Natural killer cell treated with Interleukin-12 subunit alpha and Interleukin-12 subunit beta and Interleukin-15 and Interleukin-18, amount 100 ng/mL, for 72 hours (primary cell): Measurements from ENCODE around the gene AGAP1. TPM values are rescaled to one million over a fixed set of nuclear protein-coding genes. Genes with fewer than 3 reads are reported as not detected.

Source experiments
- ATAC-seq, 2 donors: fragments of 150-1000 bp; cut with Tn5 transposase in 1 of 2; sonication (Bioruptor Pico), chemical (Tn5 transposase) in 1 of 2; 2 replicates each; pipeline ENCODE4 v1.10.0; 2021
- DNase-seq: peaks from one replicate; pipeline ENCODE4 v3.0.0; 2022; ENCODE audit warnings: low spot score
- H3K27ac Mint-ChIP-seq, 2 donors: 1 replicate in 1 of 2; 2 replicates in 1 of 2; pipeline ENCODE4 v1.8.0; 2022; ENCODE audit warnings: mixed read lengths in 2 of 2, mild to moderate bottlenecking in 1 of 2, moderate library complexity in 1 of 2
- H3K27me3 Mint-ChIP-seq, 2 donors: 1 replicate in 1 of 2; 2 replicates in 1 of 2; pipeline ENCODE4 v1.8.0; 2022; ENCODE audit warnings: mixed read lengths in 2 of 2
- H3K36me3 Mint-ChIP-seq: one replicate; pipeline ENCODE4 v1.8.0; 2022; ENCODE audit warnings: mixed read lengths
- H3K4me1 Mint-ChIP-seq, 2 donors: 1 replicate in 1 of 2; 2 replicates in 1 of 2; pipeline ENCODE4 v1.8.0; 2022; ENCODE audit warnings: low read depth in 2 of 2, mixed read lengths in 2 of 2, mild to moderate bottlenecking in 1 of 2
- H3K4me3 Mint-ChIP-seq: one replicate; pipeline ENCODE4 v1.8.0; 2022; ENCODE audit warnings: mixed read lengths
- H3K9me3 Mint-ChIP-seq: 2 replicates; pipeline ENCODE4 v1.8.0; 2022; ENCODE audit warnings: mixed read lengths
- total RNA-seq, 2 donors: library from RNA; stranded (reverse); gene quantifications; one replicate each; pipeline ENCODE4 v1.2.3, GENCODE V29; 2022

Gene AGAP1
- total RNA-seq, 2 donors from 2014 or later = 5.2 to 7.4 TPM

DNA sequence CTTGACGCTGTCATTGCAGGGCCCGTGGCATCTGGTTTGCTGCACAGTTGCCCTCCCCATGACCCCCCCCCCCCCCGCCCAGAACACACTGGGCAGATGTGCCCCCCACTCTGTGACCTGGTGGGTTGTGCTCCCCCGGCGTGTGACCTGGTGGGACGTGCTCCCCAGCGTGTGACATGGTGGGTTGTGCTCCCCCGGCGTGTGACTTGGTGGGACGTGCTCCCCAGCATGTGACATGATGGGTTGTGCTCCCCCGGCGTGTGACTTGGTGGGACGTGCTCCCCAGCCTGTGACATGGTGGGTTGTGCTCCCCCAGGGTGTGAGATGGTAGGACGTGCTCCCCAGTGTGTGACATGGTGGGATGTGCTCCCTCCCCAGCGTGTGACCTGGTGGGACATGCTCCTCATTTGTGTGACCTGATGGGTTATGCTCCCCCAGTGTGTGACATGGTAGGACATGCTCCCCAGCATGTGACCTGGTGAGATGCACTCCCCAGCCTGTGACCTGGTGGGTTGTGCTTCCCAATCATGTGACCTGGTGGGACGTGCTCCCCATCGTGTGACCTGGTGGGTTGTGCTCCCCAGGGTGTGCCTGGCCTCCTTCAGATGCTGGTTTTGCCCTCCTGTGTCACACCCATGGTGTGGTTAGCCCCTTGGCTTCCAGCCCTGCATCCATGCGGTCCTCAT lies 213.7 kb downstream of the AGAP1 start:
- Mint-ChIP-seq H3K36me3 (no peaks in the 10 kb centered on the region), H3K27me3 (no peaks in the 10 kb centered on the region), H3K9me3 (no peaks in the 10 kb centered on the region), H3K27ac (no peak overlapping the region), H3K4me1 (peaks cover 19 to 22% of the 10 kb centered on the region in 2 donors), H3K4me3 (no peak overlapping the region)
- ATAC-seq (peak in 1 of 2 donors; percentile 25), DNase-seq (peak; percentile 56)

- Mint-ChIP-seq H3K9me3 (no peaks in the 10 kb centered on the region), H3K4me1 (peaks cover 19 to 30% of the 10 kb centered on the region in 2 donors), H3K4me3 (no peak overlapping the region), H3K36me3 (no peaks in the 10 kb centered on the region), H3K27me3 (no peaks in the 10 kb centered on the region), H3K27ac (no peak overlapping the region)
- ATAC-seq = no peak
- DNase-seq = peak; percentile 13
Measured at GRCh38 chr2:235709124-235709813, 215.4 kb downstream of the AGAP1 start.

GRCh38 chr2:235709969-235710879 lies 216.4 kb downstream of the AGAP1 start:
- DNase-seq = peak; percentile 61
- peak overlapping the region; percentile 2 for H3K4me3 Mint-ChIP-seq

GRCh38 chr2:235710933-235711332 lies 217.1 kb downstream of the AGAP1 start:
- Mint-ChIP-seq H3K27ac (no peak overlapping the region), H3K9me3 (no peaks in the 10 kb centered on the region), H3K4me3 (peak overlapping the region; percentile 2), H3K27me3 (no peaks in the 10 kb centered on the region), H3K36me3 (no peaks in the 10 kb centered on the region), H3K4me1 (peaks cover 21 to 32% of the 10 kb centered on the region in 2 donors)
- DNase-seq (peak; percentile 15), ATAC-seq (peak in 1 of 2 donors; percentile 20)

More at GRCh38 chr2:235709969-235710879, 216.4 kb downstream of the AGAP1 start:
- no peaks in the 10 kb centered on the region for H3K9me3 Mint-ChIP-seq
- H3K27ac Mint-ChIP-seq = no peak overlapping the region
- H3K27me3 Mint-ChIP-seq = no peaks in the 10 kb centered on the region
- H3K36me3 Mint-ChIP-seq = no peaks in the 10 kb centered on the region
- ATAC-seq = peak; percentile 46 to 61
- H3K4me1 Mint-ChIP-seq = peaks cover 19 to 32% of the 10 kb centered on the region in 2 donors

DNA sequence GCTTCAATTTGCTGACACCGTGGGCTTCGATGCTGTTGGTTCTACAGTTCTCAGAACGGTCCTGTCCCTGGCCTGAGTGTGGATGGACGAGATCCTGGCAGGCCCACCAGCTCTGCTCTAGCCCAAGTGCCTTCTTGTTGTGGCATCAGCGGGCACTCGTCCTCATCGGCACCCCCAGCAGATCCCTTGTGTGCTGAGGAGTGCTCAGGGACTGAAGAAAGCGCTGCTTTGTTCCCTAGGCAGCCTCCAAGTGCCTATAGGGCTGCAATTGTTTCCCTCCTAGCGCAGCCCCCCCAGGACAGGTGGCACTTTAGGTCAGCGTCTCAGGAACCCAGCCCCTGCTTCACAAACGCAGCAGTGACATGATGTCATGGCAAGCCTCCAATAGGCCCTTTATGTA lies 217.7 kb downstream of the AGAP1 start:
- Mint-ChIP-seq H3K36me3 (no peaks in the 10 kb centered on the region), H3K27ac (no peak overlapping the region), H3K4me3 (no peak overlapping the region), H3K9me3 (no peaks in the 10 kb centered on the region), H3K27me3 (no peaks in the 10 kb centered on the region), H3K4me1 (peaks cover 25 to 32% of the 10 kb centered on the region in 2 donors)
- DNase-seq (peak; percentile 46), ATAC-seq (no peak)

DNA sequence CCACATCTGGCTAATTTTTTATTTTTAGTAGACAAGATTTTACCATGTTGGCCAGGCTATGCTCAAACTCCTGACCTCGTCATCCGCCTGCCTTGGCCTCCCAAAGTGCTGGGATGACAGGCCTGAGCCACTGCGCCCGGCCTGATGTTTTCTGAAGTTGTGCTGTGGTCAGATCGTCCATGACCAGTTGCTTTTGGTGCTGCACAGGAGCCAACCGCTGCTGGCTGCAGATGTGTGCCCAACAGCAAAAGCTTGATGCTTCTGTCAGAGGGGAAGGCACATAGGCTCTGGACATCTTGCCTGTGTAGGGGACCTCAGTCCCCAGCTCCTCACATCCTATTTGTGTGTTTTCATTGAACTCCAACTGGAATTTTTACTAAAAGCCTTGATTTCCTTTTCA lies 218.3 kb downstream of the AGAP1 start:
- Mint-ChIP-seq H3K9me3 (no peaks in the 10 kb centered on the region), H3K4me1 (peaks cover 25 to 32% of the 10 kb centered on the region in 2 donors), H3K27ac (no peak overlapping the region), H3K27me3 (no peaks in the 10 kb centered on the region), H3K4me3 (no peak overlapping the region), H3K36me3 (no peaks in the 10 kb centered on the region)
- DNase-seq = no peak
- no peak for ATAC-seq

DNA sequence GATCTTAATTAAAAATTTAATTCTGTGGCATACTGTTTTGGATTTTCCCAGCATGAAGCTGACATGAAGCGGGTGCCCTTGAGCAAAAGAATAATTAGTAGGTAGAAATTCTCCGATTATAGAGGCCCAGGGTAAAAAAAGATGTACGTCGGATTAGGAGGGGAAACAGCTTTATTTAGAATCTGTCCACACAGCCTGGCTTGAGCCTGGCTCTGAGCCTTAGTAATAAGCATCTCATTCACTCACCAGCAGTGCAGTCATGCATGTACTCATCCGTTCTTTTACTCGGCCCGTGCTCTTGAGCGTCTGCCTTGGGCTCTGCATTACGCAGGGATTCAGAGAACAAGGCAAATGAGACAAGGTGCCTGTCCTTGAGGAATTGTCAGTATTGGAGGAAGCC lies 219.3 kb downstream of the AGAP1 start:
- H3K4me1 Mint-ChIP-seq = peaks cover 20 to 27% of the 10 kb centered on the region in 2 donors
- DNase-seq (no peak), ATAC-seq (no peak)
- H3K9me3 Mint-ChIP-seq = no peaks in the 10 kb centered on the region
- no peak overlapping the region for H3K27ac Mint-ChIP-seq
- no peak overlapping the region for H3K4me3 Mint-ChIP-seq
- no peaks in the 10 kb centered on the region for H3K27me3 Mint-ChIP-seq
- H3K36me3 Mint-ChIP-seq = no peaks in the 10 kb centered on the region

DNA sequence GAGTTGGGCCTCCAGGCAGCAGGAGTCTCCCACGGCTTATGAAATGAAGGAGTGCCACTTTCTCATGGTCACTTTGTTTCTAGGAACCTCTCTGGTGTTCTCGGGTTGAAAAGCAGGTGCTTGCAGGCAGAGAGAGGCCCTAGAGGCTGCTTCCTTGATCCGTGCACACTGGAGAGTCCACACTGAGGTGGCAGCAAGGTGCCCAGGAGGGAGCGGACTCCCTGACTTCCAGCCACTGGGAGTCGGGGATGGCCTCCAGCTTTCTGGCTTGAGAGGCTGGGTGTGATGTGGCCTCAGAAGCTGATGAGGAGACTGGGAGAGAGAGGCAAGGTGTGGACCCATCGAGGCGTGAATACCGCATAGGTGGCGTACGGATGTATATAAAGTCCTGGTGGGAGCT lies 221.8 kb downstream of the AGAP1 start:
- no peaks in the 10 kb centered on the region for H3K27me3 Mint-ChIP-seq
- H3K4me1 Mint-ChIP-seq = peaks cover 13 to 24% of the 10 kb centered on the region in 2 donors
- no peaks in the 10 kb centered on the region for H3K36me3 Mint-ChIP-seq
- H3K4me3 Mint-ChIP-seq = no peak overlapping the region
- no peak for ATAC-seq
- H3K9me3 Mint-ChIP-seq = no peaks in the 10 kb centered on the region
- no peak overlapping the region for H3K27ac Mint-ChIP-seq
- DNase-seq = no peak

- no peak overlapping the region for H3K27ac Mint-ChIP-seq
- H3K27me3 Mint-ChIP-seq = no peaks in the 10 kb centered on the region
- DNase-seq = peak; percentile 35
- no peak overlapping the region for H3K4me3 Mint-ChIP-seq
- H3K36me3 Mint-ChIP-seq = no peaks in the 10 kb centered on the region
- no peaks in the 10 kb centered on the region for H3K9me3 Mint-ChIP-seq
- H3K4me1 Mint-ChIP-seq = peaks cover 12 to 24% of the 10 kb centered on the region in 2 donors
- ATAC-seq = no peak
Measured at GRCh38 chr2:235716875-235717496, 223.1 kb downstream of the AGAP1 start.

- Mint-ChIP-seq H3K4me1 (peaks cover 12 to 19% of the 10 kb centered on the region in 2 donors), H3K9me3 (no peaks in the 10 kb centered on the region), H3K27ac (no peak overlapping the region), H3K4me3 (no peak overlapping the region), H3K27me3 (no peaks in the 10 kb centered on the region), H3K36me3 (no peaks in the 10 kb centered on the region)
- DNase-seq = peak; percentile 37
- ATAC-seq = no peak
Measured at GRCh38 chr2:235719146-235719942, 225.5 kb downstream of the AGAP1 start.

- H3K9me3 Mint-ChIP-seq = no peaks in the 10 kb centered on the region
Measured at GRCh38 chr2:235721625-235722024, 227.8 kb downstream of the AGAP1 start.

GRCh38 chr2:235722869-235723268 lies 229.0 kb downstream of the AGAP1 start:
- Mint-ChIP-seq H3K4me3 (no peak overlapping the region), H3K27ac (no peak overlapping the region), H3K9me3 (no peaks in the 10 kb centered on the region), H3K36me3 (no peaks in the 10 kb centered on the region), H3K27me3 (no peaks in the 10 kb centered on the region), H3K4me1 (peaks cover 6 to 18% of the 10 kb centered on the region in 2 donors)
- no peak for DNase-seq
- no peak for ATAC-seq

More at GRCh38 chr2:235721625-235722024, 227.8 kb downstream of the AGAP1 start:
- H3K36me3 Mint-ChIP-seq = no peaks in the 10 kb centered on the region
- no peak overlapping the region for H3K4me3 Mint-ChIP-seq
- ATAC-seq = no peak
- peaks cover 6 to 18% of the 10 kb centered on the region in 2 donors for H3K4me1 Mint-ChIP-seq
- H3K27me3 Mint-ChIP-seq = no peaks in the 10 kb centered on the region
- H3K27ac Mint-ChIP-seq = no peak overlapping the region
- peak; percentile 5 for DNase-seq

GRCh38 chr2:235723371-235723770 lies 229.5 kb downstream of the AGAP1 start:
- no peak for ATAC-seq
- Mint-ChIP-seq H3K27ac (no peak overlapping the region), H3K4me3 (no peak overlapping the region)

More at GRCh38 chr2:235723371-235723770, 229.5 kb downstream of the AGAP1 start:
- no peaks in the 10 kb centered on the region for H3K27me3 Mint-ChIP-seq
- peak; percentile 37 for DNase-seq
- no peaks in the 10 kb centered on the region for H3K9me3 Mint-ChIP-seq
- H3K4me1 Mint-ChIP-seq = peaks cover 6 to 17% of the 10 kb centered on the region in 2 donors
- H3K36me3 Mint-ChIP-seq = no peaks in the 10 kb centered on the region
